HepG2 (cell line): Measurements from ENCODE around the gene UTS2R. TPM values are rescaled to one million over a fixed set of nuclear protein-coding genes. Genes with fewer than 3 reads are reported as not detected.

ENCODE experiments used
- ARID3A ChIP-seq: IDR thresholded peaks from 2 replicates; pipeline ENCODE4 v1.6.1; 2012; ENCODE audit warnings: low read depth, low read length, improper control_type of control experiment
- CREB3 ChIP-seq: sonication (generic); formaldehyde crosslinking; IDR thresholded peaks from 2 replicates; pipeline ENCODE4 v1.5.0; 2020; ENCODE audit warnings: missing genetic modification reagents
- FOXP1 ChIP-seq, 2 experiments: fragments of 450-650 bp in 1 of 2; IDR thresholded peaks; 2 replicates each; pipeline ENCODE4 v1.6.1; 2017 to 2018; ENCODE audit warnings: antibody characterized with exemption in 1 of 2
- KLF11 ChIP-seq: IDR thresholded peaks from 2 replicates; pipeline ENCODE4 v1.6.1; 2016; ENCODE audit warnings: missing compliant biosample characterization
- MBD4 ChIP-seq: IDR thresholded peaks from 2 replicates; pipeline ENCODE4 v1.6.1; 2012; ENCODE audit warnings: low read length, inconsistent platforms, borderline replicate concordance
- MIER3 ChIP-seq: IDR thresholded peaks from 2 replicates; pipeline ENCODE4 v1.6.1; 2016; ENCODE audit warnings: missing compliant biosample characterization, borderline replicate concordance
- PRDM10 ChIP-seq: sonication (generic); formaldehyde crosslinking; IDR thresholded peaks from 2 replicates; pipeline ENCODE4 v1.4.0; 2020; ENCODE audit warnings: low read depth, missing genetic modification reagents
- SMAD9 ChIP-seq: sonication (generic); formaldehyde crosslinking; IDR thresholded peaks from 2 replicates; pipeline ENCODE4 v1.5.1; 2020; ENCODE audit warnings: mild to moderate bottlenecking, missing genetic modification reagents
- SOX5 ChIP-seq: IDR thresholded peaks from 2 replicates; pipeline ENCODE4 v1.6.1; 2016; ENCODE audit warnings: borderline replicate concordance
- TBX2 ChIP-seq: sonication (generic); formaldehyde crosslinking; IDR thresholded peaks from 2 replicates; pipeline ENCODE4 v1.5.0; 2020; ENCODE audit warnings: missing genetic modification reagents, mild to moderate bottlenecking, borderline replicate concordance
- ZMYM4 ChIP-seq: sonication (generic); formaldehyde crosslinking; IDR thresholded peaks from 2 replicates; pipeline ENCODE4 v1.8.1; 2023; ENCODE audit warnings: mild to moderate bottlenecking, missing genetic modification reagents
- ZNF280D ChIP-seq: sonication (generic); formaldehyde crosslinking; IDR thresholded peaks from 2 replicates; pipeline ENCODE4 v1.5.1; 2020; ENCODE audit warnings: mild to moderate bottlenecking, missing genetic modification reagents
- ZNF350 ChIP-seq: sonication (generic); formaldehyde crosslinking; IDR thresholded peaks from 2 replicates; pipeline ENCODE4 v1.4.0; 2020; ENCODE audit warnings: mild to moderate bottlenecking, low read depth, missing genetic modification reagents, borderline replicate concordance
- ZNF468 ChIP-seq: sonication (generic); formaldehyde crosslinking; IDR thresholded peaks from 2 replicates; pipeline ENCODE4 v1.8.0; 2022; ENCODE audit warnings: mild to moderate bottlenecking, moderate library complexity, missing genetic modification reagents
- ZNF749 ChIP-seq: sonication (generic); formaldehyde crosslinking; IDR thresholded peaks from 2 replicates; pipeline ENCODE4 v1.8.0; 2022; ENCODE audit warnings: mild to moderate bottlenecking, missing genetic modification reagents, moderate library complexity, borderline replicate concordance
- ZNF784 ChIP-seq: sonication (generic); formaldehyde crosslinking; IDR thresholded peaks from 2 replicates; pipeline ENCODE4 v1.5.1; 2020; ENCODE audit warnings: missing genetic modification reagents, mild to moderate bottlenecking, borderline replicate concordance
- ZSCAN31 ChIP-seq: sonication (generic); formaldehyde crosslinking; IDR thresholded peaks from 2 replicates; pipeline ENCODE4 v1.5.0; 2020; ENCODE audit warnings: low read depth, mild to moderate bottlenecking, missing genetic modification reagents
- ZZZ3 ChIP-seq: sonication (generic); formaldehyde crosslinking; IDR thresholded peaks from 2 replicates; pipeline ENCODE4 v1.4.0; 2020; ENCODE audit warnings: missing genetic modification reagents, mild to moderate bottlenecking, borderline replicate concordance
- polyA plus RNA-seq, 8 experiments: library from polyadenylated mRNA; depleted of rRNA in 3 of 8; stranded (reverse) in 7 of 8; unstranded in 1 of 8; fragments of >200 nt; fragmentation: Illumina TruSeq in 4 of 8; extraction: Trizol in 4 of 8; gene quantifications; 2 replicates each; pipeline versions ENCODE4 v1.2.1 to v1.2.3, GENCODE V29; 2011 to 2016; ENCODE audit warnings: low read depth in 4 of 8, missing spikeins in 1 of 8, mixed read lengths in 1 of 8; ENCODE audit not compliant: insufficient read depth in 1 of 8
- total RNA-seq, 5 experiments: library from RNA; depleted of rRNA; stranded (reverse); fragments of >200 nt; fragmentation: Illumina TruSeq; extraction: Trizol; gene quantifications; 2 replicates each; pipeline ENCODE4 v1.2.3, GENCODE V29; 2016; ENCODE audit warnings: low read depth in 1 of 5

The UTS2R gene
- total and polyA plus RNA-seq, 2 of the 13 experiments (the other 11 are each of a cell fraction or from before 2014, with no cell fraction given), result 0.13 to 0.15 TPM

- TF ChIP-seq PRDM10 (CRISPR knock-in tag), result no peak
- TF ChIP-seq ZNF280D (CRISPR knock-in tag), result 0 out of 2 replicates have a peak, but pooled peaks have one; percentile 48
- peak; percentile 33; the same call in 1 of the 2 replicates for TF ChIP-seq ZNF350 (CRISPR knock-in tag)
- no peak for TF ChIP-seq ZZZ3 (CRISPR knock-in tag)
- peak; percentile 40; the same call in 1 of the 2 replicates for TF ChIP-seq SOX5 (CRISPR knock-in tag)
- TF ChIP-seq ARID3A, result peak; percentile 34; the same call in 1 of the 2 replicates
- peak; percentile 35; the same call in 1 of the 2 replicates for TF ChIP-seq TBX2
- TF ChIP-seq ZMYM4, result peak; percentile 72
- no peak for TF ChIP-seq CREB3 (CRISPR knock-in tag)
- no peak for TF ChIP-seq MBD4
- TF ChIP-seq SMAD9 (CRISPR knock-in tag), result no peak
- no peak; the same call in 1 of the 2 replicates for TF ChIP-seq KLF11
- TF ChIP-seq MIER3 (CRISPR knock-in tag), result 0 out of 2 replicates have a peak, but pooled peaks have one; percentile 21
- no peak for TF ChIP-seq ZSCAN31 (CRISPR knock-in tag)
- no peak for TF ChIP-seq ZNF468 (CRISPR knock-in tag)
- TF ChIP-seq FOXP1 (IDR thresholded peaks at IDR 0.05), result no peak
- TF ChIP-seq FOXP1 (CRISPR knock-in tag; IDR thresholded peaks at IDR 0.05), result 0 out of 2 replicates have a peak, but pooled peaks have one; percentile 42
- TF ChIP-seq ZNF749 (CRISPR knock-in tag), result no peak
- no peak for TF ChIP-seq ZNF784
Observed at GRCh38 chr17:82367724-82368524, 3.6 kb upstream of the UTS2R start (continued).
